Measurements from ENCODE around the gene SFI1. TPM values are rescaled to one million over a fixed set of nuclear protein-coding genes. Genes with fewer than 3 reads are reported as not detected.

SFI1 gene
- total RNA-seq, 1 experiment from 2014 or later, result 61.6 TPM

- H3K36me3 ChIP-seq (ENCODE audit: insufficient read depth, low read length, poor library complexity, severe bottlenecking), result peaks cover 3% of the 10 kb centered on the region
- no TSS peak for BruUV-seq (replicated peaks)
- peak overlapping the region; percentile 75 for H3K4me3 ChIP-seq (ENCODE audit: low read depth, low read length, poor library complexity, severe bottlenecking)
- TF ChIP-seq EZH2 (IDR thresholded peaks at IDR 0.05; ENCODE audit: borderline replicate concordance, low read depth, low read length, poor library complexity, severe bottlenecking), result no peak
- TF ChIP-seq CTCF (conservative IDR thresholded peaks at IDR 0.05; ENCODE audit: low read depth, low read length), result peak; percentile 54
- no peaks in the 10 kb centered on the region for H3K9me3 ChIP-seq (ENCODE audit: low read depth, low read length, poor library complexity, severe bottlenecking)
- no peaks in the 10 kb centered on the region for H3K27me3 ChIP-seq (replicated peaks; ENCODE audit: insufficient read depth, low read depth, low read length, poor library complexity)
- H3K27ac ChIP-seq (ENCODE audit: low read depth, low read length, poor library complexity, severe bottlenecking), result no peak overlapping the region
- intact Hi-C loops (cut with micrococcal nuclease; ENCODE audit: unreplicated experiment), result no loop called here
- DNase-seq (ENCODE audit: low spot score), result no peak
- ChIA-PET CTCF (no interaction called here), POLR2A (ENCODE audit: low non-redundant PET) (no interaction called here)
- peaks cover 5% of the 10 kb centered on the region for H3K4me1 ChIP-seq (ENCODE audit: insufficient read depth, low read length, poor library complexity, severe bottlenecking)
Observed at GRCh38 chr22:31628969-31629708, 132.8 kb downstream of the SFI1 start.

GRCh38 chr22:31629741-31630184 is 133.4 kb downstream of the SFI1 start:
- TF ChIP-seq CTCF (conservative IDR thresholded peaks at IDR 0.05; ENCODE audit: low read depth, low read length) (0 out of 2 replicates have a peak, but pooled peaks have one; percentile 4), EZH2 (IDR thresholded peaks at IDR 0.05; ENCODE audit: borderline replicate concordance, low read depth, low read length, poor library complexity, severe bottlenecking) (no peak)
- ChIA-PET POLR2A (ENCODE audit: low non-redundant PET) (no interaction called here), CTCF (interaction anchor here (0.8 kb wide), 1 partner anchor 73 kb away, joined by 3 read pairs; no protein-coding TSS in a partner anchor)
- no peaks in the 10 kb centered on the region for H3K27me3 ChIP-seq (replicated peaks; ENCODE audit: insufficient read depth, low read depth, low read length, poor library complexity)
- no peaks in the 10 kb centered on the region for H3K9me3 ChIP-seq (ENCODE audit: low read depth, low read length, poor library complexity, severe bottlenecking)
- no TSS peak for BruUV-seq (replicated peaks)
- DNase-seq (ENCODE audit: low spot score), result no peak
- peaks cover 3% of the 10 kb centered on the region for H3K36me3 ChIP-seq (ENCODE audit: insufficient read depth, low read length, poor library complexity, severe bottlenecking)
- H3K4me1 ChIP-seq (ENCODE audit: insufficient read depth, low read length, poor library complexity, severe bottlenecking), result peaks cover 5% of the 10 kb centered on the region
- peak overlapping the region; percentile 75 for H3K4me3 ChIP-seq (ENCODE audit: low read depth, low read length, poor library complexity, severe bottlenecking)
- intact Hi-C loops (cut with micrococcal nuclease; ENCODE audit: unreplicated experiment), result loop anchor here (10.0 kb wide), 1 partner anchor 175 kb away; no protein-coding TSS in a partner anchor
- H3K27ac ChIP-seq (ENCODE audit: low read depth, low read length, poor library complexity, severe bottlenecking), result peak overlapping the region; percentile 92

DNA sequence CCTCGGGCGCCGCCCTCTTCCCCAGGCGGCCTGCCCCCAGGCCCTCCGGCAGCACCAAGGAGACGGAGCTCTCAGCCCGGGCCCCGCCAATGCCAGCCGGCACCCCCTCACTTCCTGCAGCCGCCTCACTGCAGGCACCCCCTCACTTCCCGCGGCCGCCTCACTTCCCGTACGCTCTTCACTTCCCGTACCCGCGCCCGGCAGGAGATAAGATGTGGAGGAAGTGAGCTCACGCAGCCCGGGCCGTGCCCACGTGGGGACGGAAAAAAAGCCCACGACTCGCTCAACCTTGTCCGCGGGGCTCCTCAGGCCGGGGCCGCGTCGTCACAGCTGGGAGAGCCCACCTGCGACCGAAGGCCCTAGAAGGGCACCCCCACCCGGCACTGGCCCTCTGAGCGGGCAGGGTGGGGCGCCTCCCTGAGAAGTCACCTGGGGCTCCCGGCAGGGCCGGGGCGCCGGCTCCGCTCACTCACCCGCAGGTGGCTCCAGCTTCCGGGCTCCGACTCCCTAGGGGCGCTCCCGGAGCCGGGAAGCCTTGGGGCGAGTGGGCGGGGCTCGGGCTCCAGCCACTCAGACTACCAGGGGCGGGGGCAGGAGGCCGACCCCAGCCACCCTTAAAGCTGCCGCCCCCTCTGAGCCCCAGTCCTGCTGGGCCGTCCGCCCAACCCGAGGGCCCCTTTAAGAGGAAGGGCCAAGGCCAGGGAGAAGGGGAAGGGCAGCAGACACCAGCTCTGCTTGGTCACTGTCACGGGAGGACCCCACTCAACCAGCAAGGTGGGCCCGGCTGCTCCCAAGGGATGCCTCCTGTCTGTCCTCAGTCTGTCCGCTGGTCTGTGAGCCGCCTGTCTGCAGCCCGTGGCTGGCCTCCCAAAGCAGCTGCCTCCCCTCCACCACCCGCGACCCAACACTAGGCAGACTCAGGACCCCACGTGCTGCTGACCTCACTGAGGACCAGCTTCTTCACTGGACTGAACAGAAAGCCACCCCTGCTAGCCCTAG is 134.3 kb downstream of the SFI1 start:
- peak overlapping the region; percentile 92 for H3K27ac ChIP-seq (ENCODE audit: low read depth, low read length, poor library complexity, severe bottlenecking)
- ChIA-PET POLR2A (ENCODE audit: low non-redundant PET) (interaction anchor here (0.6 kb wide), 1 partner anchor 20 kb away, joined by 3 read pairs; no protein-coding TSS in a partner anchor), CTCF (interaction anchor here (0.8 kb wide), 1 partner anchor 74 kb away, joined by 3 read pairs; no protein-coding TSS in a partner anchor)
- peaks cover 5% of the 10 kb centered on the region for H3K4me1 ChIP-seq (ENCODE audit: insufficient read depth, low read length, poor library complexity, severe bottlenecking)
- intact Hi-C loops (cut with micrococcal nuclease; ENCODE audit: unreplicated experiment), result loop anchor here (10.0 kb wide), 1 partner anchor 176 kb away; no protein-coding TSS in a partner anchor
- H3K9me3 ChIP-seq (ENCODE audit: low read depth, low read length, poor library complexity, severe bottlenecking), result no peaks in the 10 kb centered on the region
- TF ChIP-seq EZH2 (IDR thresholded peaks at IDR 0.05; ENCODE audit: borderline replicate concordance, low read depth, low read length, poor library complexity, severe bottlenecking), result no peak
- no peak for TF ChIP-seq CTCF (conservative IDR thresholded peaks at IDR 0.05; ENCODE audit: low read depth, low read length)
- no TSS peak for BruUV-seq (replicated peaks)
- peak; percentile 86 for DNase-seq (ENCODE audit: low spot score)
- peaks cover 3% of the 10 kb centered on the region for H3K36me3 ChIP-seq (ENCODE audit: insufficient read depth, low read length, poor library complexity, severe bottlenecking)
- H3K27me3 ChIP-seq (replicated peaks; ENCODE audit: insufficient read depth, low read depth, low read length, poor library complexity), result no peaks in the 10 kb centered on the region
- H3K4me3 ChIP-seq (ENCODE audit: low read depth, low read length, poor library complexity, severe bottlenecking), result peak overlapping the region; percentile 75
